ENCODE data around the gene MSRB3.
"Not testable (repeated sequence)": the region's sequence is repeated elsewhere in the genome, so short reads cannot be mapped to it uniquely, and the experiment has no call there.

The MSRB3 gene

DNA sequence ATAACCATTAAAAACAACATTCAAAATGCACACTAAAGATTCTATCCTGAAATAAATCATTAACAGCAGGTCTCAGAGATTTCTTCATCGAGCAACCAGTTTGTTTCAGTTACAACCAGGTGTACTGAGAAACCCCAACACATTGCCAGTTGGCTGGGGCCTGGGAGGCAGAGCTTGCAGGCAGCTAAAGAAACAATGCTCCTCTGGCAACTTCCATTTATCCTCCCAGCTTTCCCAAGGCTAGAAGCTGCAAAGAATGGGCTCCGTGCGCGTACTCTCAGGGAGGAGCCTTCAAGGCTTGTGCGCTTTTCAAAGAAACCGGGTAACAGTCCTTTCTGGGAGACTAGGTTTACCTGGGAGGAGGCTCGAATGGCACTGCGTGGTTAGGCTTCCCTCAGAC is 181.6 kb downstream of the MSRB3 start:
- no peak for DNase-seq

DNA sequence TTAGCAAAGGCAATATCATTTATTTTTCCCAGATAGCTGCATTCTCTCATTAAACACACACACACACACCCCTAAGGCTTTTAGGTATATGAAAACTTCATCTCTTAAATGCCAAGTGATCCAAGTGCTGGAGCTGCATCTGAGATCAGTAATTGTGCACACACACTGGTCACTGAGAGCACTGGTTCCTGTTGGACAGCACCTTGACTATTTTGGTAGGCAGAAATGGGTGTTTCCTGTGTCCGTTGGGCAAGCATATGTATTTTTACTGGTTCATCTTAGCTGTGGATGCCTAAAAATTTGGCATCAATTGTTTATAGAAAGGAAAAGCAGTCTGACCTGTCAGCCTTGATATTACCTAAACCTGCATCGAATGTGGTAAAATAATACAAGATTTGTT is 182.5 kb downstream of the MSRB3 start:
- DNase-seq, result no peak

DNA sequence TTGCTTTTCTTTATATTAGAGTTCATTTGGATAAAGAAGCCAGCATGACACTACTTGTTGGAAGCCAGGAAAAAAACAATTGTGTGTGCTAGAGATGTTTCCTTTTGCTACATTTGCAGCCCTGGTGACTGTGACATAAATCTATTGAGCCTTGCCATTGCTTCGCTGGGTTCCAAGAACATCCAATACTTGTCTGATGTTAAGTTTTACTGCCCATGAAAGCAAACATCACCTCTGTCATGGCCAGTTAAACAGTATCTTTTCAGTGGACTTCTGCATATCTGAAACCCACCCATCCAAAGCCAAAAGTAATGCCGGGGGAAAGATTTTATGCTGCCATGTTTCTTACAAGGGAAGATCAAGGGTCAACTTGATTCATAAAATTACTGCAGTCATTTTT is 184.0 kb downstream of the MSRB3 start:
- no peak for DNase-seq

- no peak for DNase-seq
Observed at GRCh38 chr12:65463082-65463481, 184.6 kb downstream of the MSRB3 start.

- DNase-seq, result no peak
Observed at GRCh38 chr12:65463611-65464010, 185.1 kb downstream of the MSRB3 start.

GRCh38 chr12:65464930-65465329 is 186.4 kb downstream of the MSRB3 start:
- no peak for DNase-seq

DNA sequence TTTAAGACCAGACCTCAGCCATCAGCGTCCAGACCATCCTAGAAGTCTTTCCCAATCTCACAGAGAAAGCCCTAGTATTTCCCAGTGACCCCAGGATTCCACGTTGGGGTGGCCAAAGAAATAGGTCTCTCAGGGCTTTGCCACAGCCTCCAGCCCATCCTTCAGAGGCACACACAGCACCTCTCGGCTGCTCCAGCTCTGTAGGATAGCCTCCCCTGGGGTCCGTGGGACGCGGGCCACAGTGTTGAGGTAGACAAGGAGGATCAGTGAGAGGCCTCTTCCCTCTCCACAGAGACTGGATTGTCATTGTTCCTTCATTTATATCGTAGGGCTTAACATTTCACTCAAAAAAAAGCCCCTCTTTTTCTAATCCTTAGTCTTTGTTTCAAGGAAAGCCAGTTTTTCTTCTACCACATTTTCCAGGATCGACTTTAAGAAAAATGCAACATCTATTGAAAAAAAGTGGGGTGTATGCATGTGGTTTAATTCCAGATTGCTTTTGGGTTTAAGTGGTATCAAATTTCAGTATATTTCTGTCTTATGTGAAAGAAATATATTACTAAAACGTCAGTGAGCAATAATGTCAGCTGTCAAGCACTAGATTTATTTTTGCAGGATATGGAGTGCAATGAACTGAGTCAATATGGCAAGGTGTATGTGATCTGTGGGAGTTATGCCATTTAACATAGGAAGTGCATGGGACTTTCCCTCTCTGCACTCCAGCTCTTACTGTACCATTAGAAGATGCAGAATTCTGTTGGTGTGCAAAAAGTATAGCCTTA is 187.5 kb downstream of the MSRB3 start:
- no peak for DNase-seq

DNA sequence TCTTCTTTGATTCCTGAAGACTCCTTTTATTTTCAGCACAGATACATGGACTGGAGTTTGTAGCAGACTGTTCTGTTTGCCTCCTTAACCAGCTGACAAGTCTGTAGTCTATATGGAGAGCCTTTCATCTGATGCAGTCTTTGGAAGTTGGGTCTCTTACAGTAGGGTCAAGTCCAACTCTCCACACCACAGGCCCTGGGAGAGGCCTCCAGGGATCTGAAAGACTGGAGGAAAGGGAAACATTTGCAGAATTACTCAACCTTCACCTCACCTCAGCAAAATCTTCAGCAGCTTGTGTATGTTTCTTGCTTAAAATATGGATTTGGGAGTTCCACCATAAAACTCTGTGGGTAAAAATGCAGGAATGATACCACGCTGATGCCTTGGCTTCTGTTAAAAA is 188.4 kb downstream of the MSRB3 start:
- DNase-seq, result no peak

DNA sequence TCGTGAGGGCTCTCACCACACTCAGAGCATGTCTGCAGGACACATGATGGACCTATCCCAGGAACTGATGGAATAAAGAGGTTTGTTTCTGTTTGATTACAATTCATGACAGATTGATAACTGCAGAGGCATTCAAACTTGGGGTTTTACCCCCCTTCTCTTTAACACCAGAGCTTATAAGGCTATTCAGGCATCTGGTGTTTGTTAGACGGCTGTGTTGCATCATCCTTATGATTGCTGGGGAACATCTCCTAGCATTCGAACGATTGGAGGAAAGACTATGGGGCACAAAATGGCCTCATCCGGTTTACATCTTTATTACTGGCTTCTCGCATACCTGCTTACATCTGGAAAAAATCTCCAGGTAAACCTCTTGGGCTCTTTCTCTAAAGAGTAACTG is 191.8 kb downstream of the MSRB3 start:
- DNase-seq, result no peak

GRCh38 chr12:65472079-65472478 is 193.6 kb downstream of the MSRB3 start:
- no peak for DNase-seq

GRCh38 chr12:65474831-65475230 is 196.3 kb downstream of the MSRB3 start:
- no peak for DNase-seq

GRCh38 chr12:65477721-65478120 is 199.2 kb downstream of the MSRB3 start:
- DNase-seq, result no peak

DNA sequence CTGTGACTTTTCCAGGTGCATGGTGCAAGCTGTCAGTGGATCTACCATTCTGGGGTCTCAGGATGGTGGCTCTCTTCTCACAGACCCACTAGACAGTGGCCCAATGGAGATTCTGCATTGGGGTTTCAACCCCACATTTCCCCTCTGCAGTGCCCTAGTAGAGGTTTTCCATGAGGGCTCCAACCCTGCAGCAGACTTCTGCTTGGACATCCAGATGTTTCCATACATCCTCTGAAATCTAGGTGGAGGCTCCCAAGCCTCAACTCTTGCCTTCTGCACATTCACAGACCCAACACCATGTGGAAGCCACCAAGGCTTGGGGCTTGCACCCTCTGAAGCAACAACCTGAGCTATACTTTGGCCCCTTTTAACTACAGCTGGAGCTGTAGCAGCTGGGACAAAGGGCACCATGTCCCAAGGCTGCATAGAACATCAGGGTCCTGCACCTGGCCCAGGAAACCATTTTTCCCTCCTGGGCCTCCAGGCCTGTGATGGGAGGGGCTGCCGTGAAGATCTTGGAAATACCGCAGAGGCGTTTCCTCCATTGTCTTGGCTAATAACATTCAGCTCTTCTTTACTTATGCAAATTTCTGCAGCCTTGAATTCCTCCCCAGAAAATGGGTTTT is 205.5 kb downstream of the MSRB3 start:
- DNase-seq, result not testable (repeated sequence)

DNA sequence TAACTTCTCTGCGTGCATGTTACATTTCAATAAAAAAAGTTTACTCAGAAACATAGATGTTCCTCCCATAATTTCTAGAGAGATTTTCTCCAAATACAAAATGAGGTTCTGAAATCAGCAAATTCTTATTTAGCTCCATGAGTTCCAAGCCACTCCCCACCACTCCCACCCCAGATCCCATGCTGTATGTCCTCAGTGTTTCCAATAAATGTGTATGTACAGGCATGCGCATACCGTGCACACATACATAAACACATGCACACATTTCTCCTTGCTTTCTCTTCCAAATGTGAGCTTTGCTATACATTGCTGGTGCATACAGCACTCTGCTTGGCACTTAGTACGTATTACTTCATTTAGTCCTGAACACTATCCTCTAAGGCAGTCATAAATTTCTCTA is 209.7 kb downstream of the MSRB3 start:
- no peak for DNase-seq

- no peak for DNase-seq
Observed at GRCh38 chr12:65490250-65490649, 211.8 kb downstream of the MSRB3 start.

- no peak for DNase-seq
Observed at GRCh38 chr12:65492998-65493912, 214.8 kb downstream of the MSRB3 start.

GRCh38 chr12:65493913-65494245 is 215.4 kb downstream of the MSRB3 start:
- DNase-seq, result no peak

GRCh38 chr12:65494537-65494936 is 216.1 kb downstream of the MSRB3 start:
- DNase-seq, result no peak

DNA sequence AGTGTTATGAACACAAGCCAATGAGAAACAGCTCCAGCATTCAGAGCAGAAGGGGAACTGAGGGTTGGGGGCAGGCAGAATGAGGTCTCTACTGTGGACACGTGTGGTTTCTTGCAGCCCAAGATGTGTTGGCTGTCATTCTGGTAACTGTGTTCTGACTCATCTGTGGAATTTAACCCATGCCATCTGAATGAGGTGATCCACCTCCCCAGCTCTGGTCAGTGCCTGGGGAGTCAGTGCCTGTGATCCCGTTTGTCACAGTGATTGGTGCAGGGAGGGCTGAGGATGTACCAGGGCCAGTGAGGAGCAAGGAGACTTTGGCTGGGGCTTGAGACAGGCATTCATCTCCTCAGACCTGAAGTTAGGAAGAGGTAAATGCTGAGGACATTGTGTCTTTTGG is 216.8 kb downstream of the MSRB3 start:
- DNase-seq, result no peak

DNA sequence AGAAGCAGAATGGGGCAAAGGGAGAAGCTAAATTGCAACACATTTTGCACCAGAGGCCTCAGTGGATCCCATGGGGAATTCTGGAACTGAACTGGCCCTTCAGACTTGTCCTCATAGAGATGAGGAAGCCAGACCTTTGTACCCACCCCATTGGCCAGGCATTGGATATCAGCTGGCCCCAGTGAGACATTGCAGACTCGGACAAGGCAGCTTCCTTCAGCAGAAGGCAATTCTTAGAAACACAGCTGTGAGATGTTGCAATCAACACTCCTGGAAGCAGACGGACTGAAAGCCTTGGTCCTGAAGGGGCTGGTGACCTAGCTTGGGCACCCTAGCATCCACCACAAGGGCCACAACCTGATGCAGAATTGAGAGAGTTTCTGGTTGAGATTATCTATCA is 218.1 kb downstream of the MSRB3 start:
- DNase-seq, result no peak

GRCh38 chr12:65497660-65498059 is 219.2 kb downstream of the MSRB3 start:
- no peak for DNase-seq

DNA sequence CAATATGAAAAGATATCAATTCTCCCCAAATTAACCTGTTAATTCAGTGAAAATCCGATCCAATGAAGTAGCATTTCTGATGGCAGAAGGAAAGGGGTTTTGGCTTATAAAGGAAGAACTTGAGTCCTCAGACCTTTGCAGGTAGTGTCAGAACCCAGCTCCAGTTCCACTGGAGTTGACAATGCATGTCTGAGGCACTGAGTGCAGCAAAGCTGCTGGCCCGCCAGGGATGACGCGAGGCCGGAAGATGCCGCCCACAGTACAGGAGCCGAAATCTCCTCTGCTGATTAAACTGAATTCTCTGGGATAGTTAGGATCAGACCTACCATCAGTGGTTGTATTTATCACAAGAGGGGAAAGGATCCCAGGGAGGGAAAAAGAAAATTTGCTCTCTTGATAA is 220.7 kb downstream of the MSRB3 start:
- no peak for DNase-seq

DNA sequence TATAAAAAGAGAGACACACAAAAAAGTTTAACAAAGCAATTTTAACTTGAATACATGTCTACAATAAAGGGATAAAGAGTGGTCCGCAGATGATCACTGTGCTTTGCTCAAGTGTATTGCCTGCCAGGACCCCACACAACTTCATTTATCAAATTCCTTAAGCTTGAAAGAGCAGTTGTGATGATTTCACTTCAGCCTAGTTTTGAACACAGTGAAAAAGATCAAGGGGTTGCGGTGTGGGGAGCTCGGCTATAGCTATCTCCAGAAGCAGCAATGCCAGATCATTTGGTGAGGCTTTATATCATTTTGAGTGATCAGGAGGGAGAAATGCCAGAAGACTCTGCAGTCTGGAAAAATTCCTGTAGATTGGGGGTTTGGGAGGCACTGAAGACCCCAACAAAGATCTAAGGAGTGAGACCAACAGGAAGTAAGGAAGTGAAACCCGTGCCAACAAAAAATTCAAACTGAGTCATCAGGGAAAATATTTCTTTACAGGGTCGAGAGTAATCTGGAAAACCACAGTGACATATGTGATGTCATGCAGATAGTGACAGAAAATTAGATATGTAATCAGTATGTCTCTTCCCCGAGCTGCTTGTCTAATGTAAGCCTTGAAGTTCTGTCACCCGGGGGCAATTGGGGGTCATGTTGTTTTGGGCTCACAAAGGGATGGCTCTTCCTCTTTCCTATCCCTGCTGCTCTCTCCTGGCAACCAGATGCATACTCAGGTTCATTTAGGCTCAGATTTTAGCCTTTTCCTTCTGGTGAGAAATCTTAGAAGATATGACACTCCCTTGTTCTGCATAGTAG is 221.8 kb downstream of the MSRB3 start:
- no peak for DNase-seq
